ENCODE results near the gene GON4L. TPM values are rescaled to one million over a fixed set of nuclear protein-coding genes. Genes with fewer than 3 reads are reported as not detected.

Gene GON4L
- polyA plus RNA-seq, 1 experiment: 24.5 TPM

GRCh38 chr1:155858800-155859233 is 1.8 kb upstream of the GON4L start:
- ChIA-PET CTCF (interaction anchor here (0.6 to 1.6 kb wide), 3 partner anchors 21 to 237 kb away, joined by 3 to 6 read pairs (median 4); no protein-coding TSS in a partner anchor), POLR2A (interaction anchor here (2.0 kb wide), 1 partner anchor 34 kb away, joined by 13 read pairs; no protein-coding TSS in a partner anchor)
- Histone ChIP-seq H3K9me3 (ENCODE audit: control insufficient read depth, insufficient read depth, low read length) (no peaks in the 10 kb centered on the region; the same call in 1 of the 2 replicates), H3K27me3 (ENCODE audit: control insufficient read depth, insufficient read depth, low read length) (no peaks in the 10 kb centered on the region), H3K4me3 (ENCODE audit: low read depth, low read length) (peak overlapping the region; percentile 65), H3K27ac (ENCODE audit: low read depth, low read length) (peak overlapping the region; percentile 31)
- no peak for TF ChIP-seq CTCF (IDR thresholded peaks at IDR 0.05; ENCODE audit: low read depth, low read length)
- DNase-seq (ENCODE audit: low read depth, low spot score): no peak

GRCh38 chr1:155856257-155856974 is 598 bp downstream of the GON4L start:
- CTCF ChIA-PET: no interaction called here
- TF ChIP-seq CTCF (IDR thresholded peaks at IDR 0.05; ENCODE audit: low read depth, low read length): no peak
- POLR2A ChIA-PET: interaction anchor here (0.5 to 0.7 kb wide), 2 partner anchors 63 to 125 kb away, joined by 3 to 7 read pairs; no protein-coding TSS in a partner anchor
- H3K9me3 ChIP-seq (ENCODE audit: control insufficient read depth, insufficient read depth, low read length): no peaks in the 10 kb centered on the region; the same call in 1 of the 2 replicates
- no peaks in the 10 kb centered on the region for H3K27me3 ChIP-seq (ENCODE audit: control insufficient read depth, insufficient read depth, low read length)
- DNase-seq (ENCODE audit: low read depth, low spot score): no peak
- H3K27ac ChIP-seq (ENCODE audit: low read depth, low read length): peak overlapping the region; percentile 31
- peak overlapping the region; percentile 97 for H3K4me3 ChIP-seq (ENCODE audit: low read depth, low read length)

GRCh38 chr1:155850345-155850744 is 6.7 kb downstream of the GON4L start:
- no peaks in the 10 kb centered on the region for H3K9me3 ChIP-seq (ENCODE audit: control insufficient read depth, insufficient read depth, low read length)
- POLR2A ChIA-PET: interaction anchor here (0.7 kb wide), 1 partner anchor 41 kb away, joined by 4 read pairs; no protein-coding TSS in a partner anchor
- H3K27me3 ChIP-seq (ENCODE audit: control insufficient read depth, insufficient read depth, low read length): no peaks in the 10 kb centered on the region
- no peak for DNase-seq (ENCODE audit: low read depth, low spot score)
- H3K27ac ChIP-seq (ENCODE audit: low read depth, low read length): no peak overlapping the region
- no peak for TF ChIP-seq CTCF (IDR thresholded peaks at IDR 0.05; ENCODE audit: low read depth, low read length)
- no peak overlapping the region for H3K4me3 ChIP-seq (ENCODE audit: low read depth, low read length)
- CTCF ChIA-PET: no interaction called here

GRCh38 chr1:155847823-155848529 is 9.0 kb downstream of the GON4L start:
- CTCF ChIA-PET: no interaction called here
- no peak for DNase-seq (ENCODE audit: low read depth, low spot score)
- Histone ChIP-seq H3K27ac (ENCODE audit: low read depth, low read length) (no peak overlapping the region), H3K9me3 (ENCODE audit: control insufficient read depth, insufficient read depth, low read length) (no peaks in the 10 kb centered on the region), H3K4me3 (ENCODE audit: low read depth, low read length) (no peak overlapping the region), H3K27me3 (ENCODE audit: control insufficient read depth, insufficient read depth, low read length) (no peaks in the 10 kb centered on the region)
- POLR2A ChIA-PET: no interaction called here
- no peak for TF ChIP-seq CTCF (IDR thresholded peaks at IDR 0.05; ENCODE audit: low read depth, low read length)

Measured in AG04450 (cell line).